NT2/D1 (cell line): ENCODE data around the gene PROK1.

Experiments used
- SUZ12 ChIP-seq: IDR thresholded peaks from 2 replicates; pipeline ENCODE4 v1.6.1; 2011; ENCODE audit not compliant: insufficient read length, insufficient read depth; ENCODE audit errors: extremely low read depth
- ZNF274 ChIP-seq: IDR thresholded peaks from 2 replicates; pipeline ENCODE4 v1.6.1; 2011; ENCODE audit warnings: mild to moderate bottlenecking, low read depth, low read length

GRCh38 chr1:110452330-110452729 lies 1.4 kb downstream of the PROK1 start:
- no peak for TF ChIP-seq SUZ12
- no peak for TF ChIP-seq ZNF274
